ENCODE data around the gene GTF2F1. TPM values are rescaled to one million over a fixed set of nuclear protein-coding genes. Genes with fewer than 3 reads are reported as not detected.
"Not testable (repeated sequence)": the region's sequence is repeated elsewhere in the genome, so short reads cannot be mapped to it uniquely, and the experiment has no call there.

GTF2F1 gene
- total and polyA plus RNA-seq, 10 of the 15 experiments (the other 5 are each of a cell fraction or from before 2014, with no cell fraction given), result 4.5 to 61.7 (median 48.5) TPM

DNA sequence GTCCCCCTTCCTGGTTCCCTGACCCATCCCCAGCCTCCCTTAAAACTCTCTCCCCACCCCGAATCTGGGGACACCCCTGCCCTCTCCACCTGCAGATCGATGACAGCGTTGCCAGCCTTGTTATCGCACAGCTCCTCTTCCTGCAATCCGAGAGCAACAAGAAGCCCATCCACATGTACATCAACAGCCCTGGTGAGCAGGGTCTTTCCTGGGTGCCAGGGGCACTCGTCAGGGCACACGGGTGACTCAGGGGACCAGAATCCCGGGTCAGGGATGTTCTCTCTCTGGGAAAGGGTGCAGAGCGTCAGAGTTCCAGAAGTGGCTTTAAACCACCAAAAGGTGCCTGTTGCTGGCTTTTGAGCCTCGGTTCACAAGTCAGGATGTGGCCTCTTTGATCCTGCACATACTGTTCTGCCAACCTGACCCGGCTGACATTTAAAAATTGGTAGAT, 30.6 kb downstream of the GTF2F1 start:
- no peak for DNase-seq (ENCODE audit: low read depth, low spot score)
- CTCF ChIA-PET, result interaction anchor here (1.6 kb wide), 1 partner anchor 10 kb away, joined by 10 read pairs; the partner anchor contains the start of gene ALKBH7
- in situ Hi-C loops (cut with MboI), result no loop called here
- Histone ChIP-seq H3K27ac (ENCODE audit: control insufficient read depth, insufficient read depth) (peak overlapping the region; percentile 76), H3K9me3 (replicated peaks; ENCODE audit: control insufficient read depth, insufficient read depth, low read length) (no peaks in the 10 kb centered on the region), H3K79me2 (ENCODE audit: control insufficient read depth, insufficient read depth, low read length) (peaks cover 15% of the 10 kb centered on the region), H4K20me1 (ENCODE audit: control insufficient read depth, insufficient read depth) (no peaks in the 10 kb centered on the region), H3K4me2 (ENCODE audit: control insufficient read depth, insufficient read depth) (peak overlapping the region; percentile 88), H3K27me3 (replicated peaks in 1 of 2; ENCODE audit: control insufficient read depth in 2 of 2, insufficient read depth in 2 of 2, low read length in 1 of 2) (no peaks in the 10 kb centered on the region), H3K4me1 (ENCODE audit: control insufficient read depth, insufficient read depth, low read length) (no peaks in the 10 kb centered on the region), H3K4me3 (peak overlapping the region; percentile 99), H3K9ac (ENCODE audit: control insufficient read depth, insufficient read depth, low read length) (peak overlapping the region; percentile 77), H3K36me3 (ENCODE audit: control insufficient read depth in 2 of 2, insufficient read depth in 2 of 2, low read length in 1 of 2) (peaks cover 5 to 7% of the 10 kb centered on the region in 2 experiments; a peak in 3 of 4 replicates), H2AFZ (ENCODE audit: control insufficient read depth, low read depth, low read length) (peak overlapping the region; percentile 47; the same call in 1 of the 2 replicates)
- TF ChIP-seq ZNF24 (IDR thresholded peaks at IDR 0.05), result no peak
- TF ChIP-seq, protein P1, sequence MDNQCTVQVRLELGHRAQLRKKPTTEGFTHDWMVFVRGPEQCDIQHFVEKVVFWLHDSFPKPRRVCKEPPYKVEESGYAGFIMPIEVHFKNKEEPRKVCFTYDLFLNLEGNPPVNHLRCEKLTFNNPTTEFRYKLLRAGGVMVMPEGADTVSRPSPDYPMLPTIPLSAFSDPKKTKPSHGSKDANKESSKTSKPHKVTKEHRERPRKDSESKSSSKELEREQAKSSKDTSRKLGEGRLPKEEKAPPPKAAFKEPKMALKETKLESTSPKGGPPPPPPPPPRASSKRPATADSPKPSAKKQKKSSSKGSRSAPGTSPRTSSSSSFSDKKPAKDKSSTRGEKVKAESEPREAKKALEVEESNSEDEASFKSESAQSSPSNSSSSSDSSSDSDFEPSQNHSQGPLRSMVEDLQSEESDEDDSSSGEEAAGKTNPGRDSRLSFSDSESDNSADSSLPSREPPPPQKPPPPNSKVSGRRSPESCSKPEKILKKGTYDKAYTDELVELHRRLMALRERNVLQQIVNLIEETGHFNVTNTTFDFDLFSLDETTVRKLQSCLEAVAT (IDR thresholded peaks at IDR 0.05), result peak; percentile 78; the same call in 1 of the 2 replicates
- intact Hi-C loops (cut with micrococcal nuclease; ENCODE audit: unreplicated experiment), result no loop called here
- FAIRE-seq, result no peak
- SMC1A ChIA-PET (ENCODE audit: uncharacterized antibody, unreplicated experiment), result no interaction called here
- 23% methylated on average over 11 of the region's 11 CpGs for WGBS (ENCODE audit: insufficient coverage, insufficient replicate concordance, low lambda C conversion rate, missing lambda C conversion rate)
- POLR2A ChIA-PET, result interaction anchor here (1.7 to 3.9 kb wide), 2 partner anchors 10 to 63 kb away, joined by 6 to 30 read pairs; partner anchors contain the start of genes ALKBH7 and KHSRP
- BruUV-seq (replicated peaks), result TSS peak; percentile 79
- ATAC-seq, result peak; percentile 15
- RAD21 ChIA-PET (ENCODE audit: unreplicated experiment), result interaction anchor here (1.6 kb wide), 1 partner anchor 10 kb away, joined by 9 read pairs; the partner anchor contains the start of gene ALKBH7

DNA sequence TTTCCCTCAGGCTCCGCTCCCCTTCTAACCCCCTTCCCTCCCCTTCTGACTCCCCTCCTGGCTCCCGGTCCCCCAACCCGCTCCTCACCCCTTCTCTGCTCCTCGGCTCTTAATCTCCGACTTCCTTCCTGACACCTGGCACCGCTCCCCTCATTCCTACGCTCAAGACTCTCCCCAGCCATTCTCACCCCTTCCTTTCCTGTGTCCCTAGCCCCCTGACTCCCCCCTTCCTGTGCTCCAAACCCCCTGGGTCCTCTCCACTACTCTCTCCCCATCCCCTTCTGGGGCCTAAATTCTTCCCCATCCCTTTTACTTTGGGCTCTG, 31.0 kb downstream of the GTF2F1 start:
- H3K4me2 ChIP-seq (ENCODE audit: control insufficient read depth, insufficient read depth), result peak overlapping the region; percentile 88
- H3K9ac ChIP-seq (ENCODE audit: control insufficient read depth, insufficient read depth, low read length), result peak overlapping the region; percentile 77
- no peaks in the 10 kb centered on the region for H3K27me3 ChIP-seq (replicated peaks in 1 of 2; ENCODE audit: control insufficient read depth in 2 of 2, insufficient read depth in 2 of 2, low read length in 1 of 2)
- no peaks in the 10 kb centered on the region for H4K20me1 ChIP-seq (ENCODE audit: control insufficient read depth, insufficient read depth)
- CTCF ChIA-PET, result no interaction called here
- WGBS (ENCODE audit: insufficient coverage, insufficient replicate concordance, low lambda C conversion rate, missing lambda C conversion rate), result 11% methylated on average over 5 of the region's 7 CpGs
- intact Hi-C loops (cut with micrococcal nuclease; ENCODE audit: unreplicated experiment), result no loop called here
- peak overlapping the region; percentile 47 for H2AFZ ChIP-seq (ENCODE audit: control insufficient read depth, low read depth, low read length)
- ATAC-seq, result peak; percentile 44
- H3K9me3 ChIP-seq (replicated peaks; ENCODE audit: control insufficient read depth, insufficient read depth, low read length), result no peaks in the 10 kb centered on the region
- RAD21 ChIA-PET (ENCODE audit: unreplicated experiment), result interaction anchor here (1.6 kb wide), 1 partner anchor 10 kb away, joined by 9 read pairs; the partner anchor contains the start of gene ALKBH7
- BruUV-seq (replicated peaks), result no TSS peak
- H3K27ac ChIP-seq (ENCODE audit: control insufficient read depth, insufficient read depth), result peak overlapping the region; percentile 76
- in situ Hi-C loops (cut with MboI), result no loop called here
- H3K4me1 ChIP-seq (ENCODE audit: control insufficient read depth, insufficient read depth, low read length), result no peaks in the 10 kb centered on the region
- TF ChIP-seq NBN (IDR thresholded peaks at IDR 0.05) (0 out of 2 replicates have a peak, but pooled peaks have one; percentile 35), HDGF (IDR thresholded peaks at IDR 0.05) (peak; percentile 82; the same call in 1 of the 2 replicates), RCOR1 (conservative IDR thresholded peaks at IDR 0.05; ENCODE audit: low read depth, low read length) (no peak), TCF3 (IDR thresholded peaks at IDR 0.05; ENCODE audit: borderline replicate concordance, insufficient read depth, low read depth, low read length) (no peak)
- SMC1A ChIA-PET (ENCODE audit: uncharacterized antibody, unreplicated experiment), result no interaction called here
- FAIRE-seq, result no peak
- peak overlapping the region; percentile 99 for H3K4me3 ChIP-seq
- DNase-seq (ENCODE audit: low read depth, low spot score), result no peak
- H3K36me3 ChIP-seq (ENCODE audit: control insufficient read depth in 2 of 2, insufficient read depth in 2 of 2, low read length in 1 of 2), result peaks cover 5 to 6% of the 10 kb centered on the region in 2 experiments; a peak in 3 of 4 replicates
- POLR2A ChIA-PET, result interaction anchor here (0.6 to 3.9 kb wide), 3 partner anchors 10 to 180 kb away, joined by 3 to 30 read pairs (median 6); partner anchors contain the start of genes ALKBH7 and KHSRP
- H3K79me2 ChIP-seq (ENCODE audit: control insufficient read depth, insufficient read depth, low read length), result peaks cover 15% of the 10 kb centered on the region

DNA sequence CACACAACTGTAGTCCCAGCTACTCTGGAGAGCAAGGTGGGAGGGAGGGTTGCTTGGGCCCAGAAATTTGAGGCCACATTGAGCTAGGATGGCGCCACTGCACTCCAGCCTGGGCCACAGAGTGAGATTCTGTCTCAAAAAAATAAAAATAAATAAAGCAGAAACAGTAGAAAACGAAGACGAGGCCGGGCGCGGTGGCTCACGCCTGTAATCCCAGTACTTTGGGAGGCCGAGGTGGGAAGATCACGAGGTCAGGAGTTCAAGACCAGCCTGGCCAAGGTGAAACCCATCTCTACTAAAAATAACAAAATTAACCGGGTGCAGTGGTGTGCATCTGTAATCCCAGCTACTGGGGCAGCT, 32.1 kb downstream of the GTF2F1 start:
- ChIA-PET CTCF (interaction anchor here (0.7 to 1.1 kb wide), 3 partner anchors 12 to 235 kb away, joined by 3 to 6 read pairs (median 3); partner anchors contain the start of gene ALKBH7), POLR2A (interaction anchor here (0.7 to 3.9 kb wide), 3 partner anchors 11 to 139 kb away, joined by 3 to 30 read pairs (median 6); partner anchors contain the start of genes ALKBH7 and KHSRP), SMC1A (ENCODE audit: uncharacterized antibody, unreplicated experiment) (interaction anchor here (1.0 kb wide), 2 partner anchors 12 to 708 kb away, joined by 3 to 10 read pairs; partner anchors contain the start of gene ALKBH7), RAD21 (ENCODE audit: unreplicated experiment) (interaction anchor here (0.7 to 1.6 kb wide), 5 partner anchors 12 to 159 kb away, joined by 3 to 9 read pairs (median 3); partner anchors contain the start of genes ALKBH7, DENND1C and SLC25A23)
- 0 out of 2 replicates have a peak overlapping the region, but pooled peaks have one; percentile 22 for H3K4me3 ChIP-seq
- H3K9me3 ChIP-seq (replicated peaks; ENCODE audit: control insufficient read depth, insufficient read depth, low read length); BruUV-seq (replicated peaks); ATAC-seq; in situ Hi-C loops (cut with MboI); H3K27me3 ChIP-seq (replicated peaks in 1 of 2; ENCODE audit: control insufficient read depth in 2 of 2, insufficient read depth in 2 of 2, low read length in 1 of 2); FAIRE-seq; H3K27ac ChIP-seq (ENCODE audit: control insufficient read depth, insufficient read depth); H3K4me1 ChIP-seq (ENCODE audit: control insufficient read depth, insufficient read depth, low read length); DNase-seq (ENCODE audit: low read depth, low spot score); H3K9ac ChIP-seq (ENCODE audit: control insufficient read depth, insufficient read depth, low read length); H4K20me1 ChIP-seq (ENCODE audit: control insufficient read depth, insufficient read depth); intact Hi-C loops (cut with micrococcal nuclease; ENCODE audit: unreplicated experiment); H3K36me3 ChIP-seq (ENCODE audit: control insufficient read depth in 2 of 2, insufficient read depth in 2 of 2, low read length in 1 of 2): not testable (repeated sequence)
- H3K79me2 ChIP-seq (ENCODE audit: control insufficient read depth, insufficient read depth, low read length), result peaks cover 15% of the 10 kb centered on the region
- H2AFZ ChIP-seq (ENCODE audit: control insufficient read depth, low read depth, low read length), result peak overlapping the region; percentile 25; the same call in 1 of the 2 replicates
- WGBS (ENCODE audit: insufficient coverage, insufficient replicate concordance, low lambda C conversion rate, missing lambda C conversion rate), result 63% methylated on average over 10 of the region's 10 CpGs
- H3K4me2 ChIP-seq (ENCODE audit: control insufficient read depth, insufficient read depth), result peak overlapping the region; percentile 20; the same call in 1 of the 2 replicates
